Endothelial cell (in vitro differentiated cells): ENCODE data around the gene ELK3. TPM values are rescaled to one million over a fixed set of nuclear protein-coding genes. Genes with fewer than 3 reads are reported as not detected.

Source experiments
- DNase-seq: peaks from one replicate; pipeline ENCODE4 v3.0.0; 2021; ENCODE audit warnings: low spot score
- H3K27ac Mint-ChIP-seq: one replicate; pipeline ENCODE4 v1.8.0; 2021; ENCODE audit warnings: mixed read lengths, inconsistent platforms; ENCODE audit not compliant: unreplicated experiment
- H3K27me3 Mint-ChIP-seq: one replicate; pipeline ENCODE4 v1.8.0; 2021; ENCODE audit warnings: mild to moderate bottlenecking, moderate library complexity, mixed read lengths, inconsistent platforms; ENCODE audit not compliant: unreplicated experiment
- H3K36me3 Mint-ChIP-seq: one replicate; pipeline ENCODE4 v1.8.0; 2021; ENCODE audit warnings: mild to moderate bottlenecking, low read depth, mixed read lengths, inconsistent platforms; ENCODE audit not compliant: unreplicated experiment
- H3K4me1 Mint-ChIP-seq: one replicate; pipeline ENCODE4 v1.8.0; 2021; ENCODE audit warnings: mild to moderate bottlenecking, mixed read lengths, inconsistent platforms; ENCODE audit not compliant: unreplicated experiment
- H3K4me3 Mint-ChIP-seq: one replicate; pipeline ENCODE4 v1.8.0; 2021; ENCODE audit warnings: mild to moderate bottlenecking, mixed read lengths, inconsistent platforms; ENCODE audit not compliant: unreplicated experiment
- H3K9me3 Mint-ChIP-seq: one replicate; pipeline ENCODE4 v1.8.0; 2021; ENCODE audit warnings: mixed read lengths, inconsistent platforms; ENCODE audit not compliant: unreplicated experiment
- total RNA-seq: library from RNA; stranded (reverse); fragmentation: NEBNext Ultra II Directional; extraction: Animal tissue kit (Norgen Biotek cat#: 25700); gene quantifications from one replicate; pipeline ENCODE4 v1.2.1, GENCODE V29; 2021; ENCODE audit not compliant: unreplicated experiment
- TF ChIP-seq, protein P1 (sequence below): fragments of 200-600 bp; sonication (generic); IDR thresholded peaks from one replicate; pipeline ENCODE4 v1.5.0; 2021; ENCODE audit warnings: antibody characterized with exemption; ENCODE audit not compliant: unreplicated experiment

ELK3 gene
- total RNA-seq, 1 donor from 2014 or later, result 294 TPM

GRCh38 chr12:96256672-96257361 is 62.6 kb downstream of the ELK3 start:
- DNase-seq, result no peak
- TF ChIP-seq, protein P1, sequence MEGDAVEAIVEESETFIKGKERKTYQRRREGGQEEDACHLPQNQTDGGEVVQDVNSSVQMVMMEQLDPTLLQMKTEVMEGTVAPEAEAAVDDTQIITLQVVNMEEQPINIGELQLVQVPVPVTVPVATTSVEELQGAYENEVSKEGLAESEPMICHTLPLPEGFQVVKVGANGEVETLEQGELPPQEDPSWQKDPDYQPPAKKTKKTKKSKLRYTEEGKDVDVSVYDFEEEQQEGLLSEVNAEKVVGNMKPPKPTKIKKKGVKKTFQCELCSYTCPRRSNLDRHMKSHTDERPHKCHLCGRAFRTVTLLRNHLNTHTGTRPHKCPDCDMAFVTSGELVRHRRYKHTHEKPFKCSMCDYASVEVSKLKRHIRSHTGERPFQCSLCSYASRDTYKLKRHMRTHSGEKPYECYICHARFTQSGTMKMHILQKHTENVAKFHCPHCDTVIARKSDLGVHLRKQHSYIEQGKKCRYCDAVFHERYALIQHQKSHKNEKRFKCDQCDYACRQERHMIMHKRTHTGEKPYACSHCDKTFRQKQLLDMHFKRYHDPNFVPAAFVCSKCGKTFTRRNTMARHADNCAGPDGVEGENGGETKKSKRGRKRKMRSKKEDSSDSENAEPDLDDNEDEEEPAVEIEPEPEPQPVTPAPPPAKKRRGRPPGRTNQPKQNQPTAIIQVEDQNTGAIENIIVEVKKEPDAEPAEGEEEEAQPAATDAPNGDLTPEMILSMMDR, result no peak
- Mint-ChIP-seq H3K36me3 (peaks cover 45% of the 10 kb centered on the region), H3K27me3 (peaks cover 14% of the 10 kb centered on the region), H3K4me3 (no peak overlapping the region), H3K4me1 (peaks cover 30% of the 10 kb centered on the region), H3K27ac (no peak overlapping the region), H3K9me3 (no peaks in the 10 kb centered on the region)

- Mint-ChIP-seq H3K36me3 (peaks cover 39% of the 10 kb centered on the region), H3K27me3 (peaks cover 14% of the 10 kb centered on the region), H3K27ac (no peak overlapping the region), H3K9me3 (no peaks in the 10 kb centered on the region), H3K4me1 (peaks cover 23% of the 10 kb centered on the region), H3K4me3 (peak overlapping the region; percentile 4)
- TF ChIP-seq, protein P1, result no peak
- no peak for DNase-seq
Measured at GRCh38 chr12:96257550-96258103, 63.5 kb downstream of the ELK3 start.

- H3K9me3 Mint-ChIP-seq, result no peaks in the 10 kb centered on the region
- DNase-seq, result no peak
Measured at GRCh38 chr12:96258104-96258961, 64.2 kb downstream of the ELK3 start.

GRCh38 chr12:96260231-96260630 is 66.1 kb downstream of the ELK3 start:
- DNase-seq, result no peak
- peak overlapping the region; percentile 86 for H3K27ac Mint-ChIP-seq
- TF ChIP-seq, protein P1, result no peak
- H3K27me3 Mint-ChIP-seq, result peaks cover 25% of the 10 kb centered on the region
- H3K36me3 Mint-ChIP-seq, result peaks cover 50% of the 10 kb centered on the region
- H3K9me3 Mint-ChIP-seq, result no peaks in the 10 kb centered on the region
- H3K4me3 Mint-ChIP-seq, result peak overlapping the region; percentile 81
- H3K4me1 Mint-ChIP-seq, result peaks cover 40% of the 10 kb centered on the region

More at GRCh38 chr12:96258104-96258961, 64.2 kb downstream of the ELK3 start:
- peaks cover 40% of the 10 kb centered on the region for H3K36me3 Mint-ChIP-seq
- peak overlapping the region; percentile 4 for H3K4me3 Mint-ChIP-seq
- TF ChIP-seq, protein P1, result no peak
- peaks cover 14% of the 10 kb centered on the region for H3K27me3 Mint-ChIP-seq
- peaks cover 28% of the 10 kb centered on the region for H3K4me1 Mint-ChIP-seq
- H3K27ac Mint-ChIP-seq, result peak overlapping the region; percentile 85
